Activated CD8-positive, alpha-beta memory T cell treated with anti-CD3 and anti-CD28 coated beads, Interleukin-2, amount 50 U/mL, for 1 hour (primary cell): Measurements from ENCODE around the gene PCBP3.

Experiments
- DNase-seq: peaks from one replicate; pipeline ENCODE4 v3.0.0-alpha.2; 2020; ENCODE audit errors: extremely low read depth

Gene PCBP3

DNA sequence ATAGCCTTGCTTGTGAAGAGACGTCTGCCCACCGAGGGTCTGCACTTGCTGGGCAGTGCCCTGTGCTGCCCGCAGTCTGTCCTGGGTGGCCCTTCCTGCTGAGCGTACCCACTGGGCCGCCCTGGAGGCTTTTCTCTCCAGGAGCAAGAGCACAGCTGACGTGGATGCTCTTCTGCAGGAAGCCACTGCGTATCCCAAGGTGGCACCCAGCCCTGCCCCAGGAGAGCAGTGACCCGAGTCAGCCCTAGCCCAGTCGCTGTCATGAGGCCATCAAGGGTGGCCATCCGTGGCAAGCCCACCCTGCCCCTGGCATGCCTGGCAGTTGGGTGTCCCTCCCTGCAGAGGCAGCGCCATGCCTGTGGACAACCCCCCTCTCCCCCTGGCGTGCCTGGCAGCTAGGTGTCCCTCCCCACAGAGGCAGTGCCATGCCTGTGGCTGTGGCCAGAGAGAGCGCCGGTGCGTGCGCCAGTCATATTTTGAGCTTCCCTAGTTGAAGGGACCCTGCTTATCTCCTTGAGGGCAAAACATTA lies 286.8 kb downstream of the PCBP3 start:
- no peak for DNase-seq

GRCh38 chr21:45930792-45931191 lies 287.3 kb downstream of the PCBP3 start:
- DNase-seq = no peak

GRCh38 chr21:45931397-45931969 lies 288.0 kb downstream of the PCBP3 start:
- no peak for DNase-seq

DNA sequence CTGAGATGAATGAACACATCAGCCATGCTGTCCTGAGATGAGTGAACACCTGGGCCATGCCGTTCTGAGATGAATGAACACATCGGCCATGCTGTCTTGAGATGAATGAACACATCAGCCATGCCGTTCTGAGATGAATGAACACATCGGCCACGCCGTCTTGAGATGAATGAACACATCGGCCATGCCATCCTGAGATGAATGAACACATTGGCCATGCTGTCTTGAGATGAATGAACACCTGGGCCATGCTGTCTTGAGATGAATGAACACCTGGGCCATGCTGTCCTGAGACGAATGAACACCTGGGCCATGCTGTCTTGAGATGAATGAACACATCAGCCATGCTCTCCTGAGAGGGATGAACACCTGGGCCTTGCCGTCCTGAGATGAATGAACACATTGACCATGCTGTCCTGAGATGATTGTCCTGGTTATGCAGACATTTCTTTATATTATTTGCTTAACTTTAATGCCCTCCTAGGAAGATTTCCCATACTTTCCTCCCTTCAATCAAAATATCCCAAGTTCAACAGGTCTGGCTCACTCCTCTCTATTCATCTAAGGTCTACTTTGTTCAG lies 289.5 kb downstream of the PCBP3 start:
- DNase-seq = no peak

- DNase-seq = no peak
Measured at GRCh38 chr21:45934085-45934484, 290.6 kb downstream of the PCBP3 start.

DNA sequence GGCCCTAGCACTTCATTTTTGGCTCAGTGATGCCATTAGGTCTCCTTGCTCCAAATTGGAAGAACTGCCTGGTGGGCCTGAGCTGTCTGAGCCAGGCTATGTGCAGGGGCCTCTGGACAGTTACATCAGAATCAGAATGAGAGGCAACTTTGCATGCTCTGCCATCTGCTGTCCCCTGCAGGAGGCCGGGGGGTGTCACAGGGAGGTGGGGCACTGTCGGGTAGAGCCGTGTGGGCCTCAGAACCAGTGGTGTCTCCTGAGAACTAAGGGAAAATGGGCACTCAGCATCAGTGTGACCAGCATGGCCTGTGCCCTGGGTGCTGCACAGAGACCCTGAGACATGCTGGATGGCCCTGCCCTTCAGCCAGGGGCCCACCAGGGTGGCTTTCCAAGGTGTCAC lies 291.0 kb downstream of the PCBP3 start:
- DNase-seq = no peak

- no peak for DNase-seq
Measured at GRCh38 chr21:45935628-45936027, 292.1 kb downstream of the PCBP3 start.

- DNase-seq = no peak
Measured at GRCh38 chr21:45937721-45938452, 294.4 kb downstream of the PCBP3 start.

GRCh38 chr21:45938453-45938755 lies 294.9 kb downstream of the PCBP3 start:
- DNase-seq = no peak

DNA sequence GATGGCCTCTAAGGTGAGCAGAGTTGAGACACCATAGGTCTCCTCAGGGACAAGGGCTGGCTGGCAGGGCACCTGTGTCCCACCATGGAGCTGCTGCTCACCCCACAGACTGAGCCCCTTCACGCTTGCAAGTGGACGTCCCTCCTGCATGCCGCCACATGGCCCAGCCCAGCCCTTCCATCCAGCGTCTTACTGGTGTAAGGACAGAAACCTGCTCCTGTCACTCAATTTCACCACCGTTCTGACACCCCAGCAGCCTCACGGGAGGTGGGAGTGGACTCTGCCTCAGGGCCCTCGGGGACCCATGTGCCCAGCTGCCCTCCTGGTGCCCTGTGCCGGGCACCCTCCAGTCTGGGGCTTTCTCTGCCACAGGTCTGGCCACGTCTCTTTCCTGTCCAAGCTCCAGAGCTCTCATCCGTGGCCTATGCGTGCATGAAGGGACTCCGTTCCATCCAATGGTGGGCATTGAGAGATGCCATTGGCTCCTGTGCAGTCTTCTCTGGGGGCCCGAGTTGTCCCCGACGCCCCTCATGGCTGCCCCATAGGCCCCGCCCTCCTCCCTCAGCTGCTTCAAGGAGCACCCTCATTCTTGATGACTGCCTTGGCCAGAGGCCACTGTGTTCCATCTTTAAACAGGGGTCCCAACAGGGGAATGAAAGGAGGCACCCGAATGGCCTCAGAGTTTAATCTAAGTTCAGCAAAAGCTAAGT lies 295.4 kb downstream of the PCBP3 start:
- no peak for DNase-seq

- no peak for DNase-seq
Measured at GRCh38 chr21:45939521-45940045, 296.1 kb downstream of the PCBP3 start.

GRCh38 chr21:45940091-45940490 lies 296.6 kb downstream of the PCBP3 start:
- no peak for DNase-seq

- no peak for DNase-seq
Measured at GRCh38 chr21:45940621-45941337, 297.3 kb downstream of the PCBP3 start.

DNA sequence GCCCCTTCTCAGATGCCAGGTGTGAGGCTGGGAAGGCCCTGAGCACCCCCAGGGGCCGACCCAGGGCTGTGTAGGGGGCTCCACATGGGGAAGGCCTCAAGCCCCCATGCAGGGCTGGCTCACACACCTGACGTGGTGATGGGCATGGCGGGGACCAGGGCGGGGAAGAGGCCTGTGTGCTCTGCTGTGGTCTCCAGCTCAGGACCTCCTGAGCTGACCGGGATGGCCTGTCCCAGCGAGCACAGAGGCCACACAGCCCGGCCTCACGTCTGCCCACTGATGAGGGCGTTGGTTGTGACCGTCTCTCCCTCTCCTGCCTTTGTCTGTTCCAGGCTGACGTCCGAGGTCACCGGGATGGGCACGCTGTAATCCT lies 297.8 kb downstream of the PCBP3 start:
- DNase-seq = no peak

DNA sequence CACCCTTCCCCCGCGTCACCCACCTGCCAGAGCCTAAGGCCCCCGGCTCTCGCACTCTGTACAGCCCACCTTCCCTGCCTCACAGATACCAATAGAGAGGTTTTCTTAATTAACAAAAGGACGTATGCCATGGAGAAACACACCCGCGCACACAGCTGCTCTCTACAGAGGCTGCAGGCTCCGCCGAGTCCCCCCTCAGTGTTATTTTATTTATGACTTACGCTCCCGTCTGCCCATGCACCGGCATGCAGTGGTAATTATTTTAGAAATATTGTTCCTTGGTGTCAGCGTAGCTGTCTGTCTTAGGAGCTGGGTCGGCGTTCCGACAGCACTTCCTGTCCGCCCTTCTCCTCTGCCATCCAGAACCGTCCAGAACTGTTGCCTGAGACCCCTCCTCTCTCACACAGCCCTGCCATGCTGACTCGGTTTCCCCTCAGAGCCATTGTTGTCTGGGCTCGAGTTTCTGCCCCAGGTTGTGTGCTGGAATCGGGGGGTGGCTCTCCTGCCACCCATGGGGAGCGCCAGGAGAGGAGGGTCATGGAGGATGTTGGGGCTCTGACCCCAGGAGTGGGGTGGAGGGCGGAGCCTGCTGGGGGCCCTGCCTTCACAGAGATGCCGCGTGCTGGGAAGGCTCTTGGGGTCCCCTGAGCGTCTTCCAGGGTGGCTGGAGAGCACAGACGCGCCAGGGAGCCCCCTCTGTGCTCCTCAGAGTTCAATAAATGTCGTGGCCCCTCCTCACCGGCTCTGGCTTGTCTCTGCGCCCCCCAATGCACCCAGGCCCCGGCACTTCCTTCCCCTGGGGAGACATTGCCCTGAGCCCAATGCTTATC lies 298.4 kb downstream of the PCBP3 start:
- no peak for DNase-seq

DNA sequence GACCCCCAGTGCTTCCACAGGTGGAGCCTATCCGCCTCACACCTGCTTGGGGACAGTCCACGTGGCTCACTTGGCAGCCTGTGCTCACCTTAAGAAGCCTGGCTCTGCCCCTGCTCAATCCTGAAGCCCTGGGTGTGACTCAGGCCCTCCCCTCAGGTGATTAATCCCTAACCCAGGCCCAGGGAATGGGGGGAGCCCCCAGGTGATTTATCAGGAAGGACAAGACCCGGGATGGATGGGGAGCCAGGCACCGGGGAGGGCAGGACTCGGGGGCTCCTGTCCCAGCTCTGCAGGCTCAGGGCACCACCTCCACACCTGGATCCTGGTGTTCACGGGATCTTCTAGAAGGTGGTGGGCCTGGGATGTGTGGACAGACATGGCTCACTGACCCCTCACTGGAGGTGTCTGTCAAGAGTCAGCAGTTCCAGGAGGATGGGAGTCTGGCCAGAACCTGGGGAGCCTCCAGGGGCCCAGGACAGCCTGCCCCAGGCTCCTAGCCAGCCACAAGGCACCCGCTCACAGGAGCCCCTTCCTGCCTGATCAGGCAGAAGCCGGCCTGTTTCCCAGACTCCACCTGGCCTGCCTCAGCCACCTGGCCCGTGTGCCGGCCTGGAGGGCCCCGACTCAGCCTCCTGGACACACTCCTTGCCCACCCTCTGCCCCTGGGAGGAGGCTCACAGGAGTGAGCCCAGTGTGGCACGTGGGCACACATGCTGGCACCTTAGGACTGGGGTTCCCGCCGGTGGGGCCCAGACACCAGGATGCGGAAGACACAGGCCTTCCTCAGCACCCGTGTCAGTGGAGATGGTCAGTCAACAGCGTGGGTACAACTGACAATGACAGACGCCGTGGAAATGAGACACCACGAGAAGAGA lies 299.5 kb downstream of the PCBP3 start:
- DNase-seq = no peak

DNA sequence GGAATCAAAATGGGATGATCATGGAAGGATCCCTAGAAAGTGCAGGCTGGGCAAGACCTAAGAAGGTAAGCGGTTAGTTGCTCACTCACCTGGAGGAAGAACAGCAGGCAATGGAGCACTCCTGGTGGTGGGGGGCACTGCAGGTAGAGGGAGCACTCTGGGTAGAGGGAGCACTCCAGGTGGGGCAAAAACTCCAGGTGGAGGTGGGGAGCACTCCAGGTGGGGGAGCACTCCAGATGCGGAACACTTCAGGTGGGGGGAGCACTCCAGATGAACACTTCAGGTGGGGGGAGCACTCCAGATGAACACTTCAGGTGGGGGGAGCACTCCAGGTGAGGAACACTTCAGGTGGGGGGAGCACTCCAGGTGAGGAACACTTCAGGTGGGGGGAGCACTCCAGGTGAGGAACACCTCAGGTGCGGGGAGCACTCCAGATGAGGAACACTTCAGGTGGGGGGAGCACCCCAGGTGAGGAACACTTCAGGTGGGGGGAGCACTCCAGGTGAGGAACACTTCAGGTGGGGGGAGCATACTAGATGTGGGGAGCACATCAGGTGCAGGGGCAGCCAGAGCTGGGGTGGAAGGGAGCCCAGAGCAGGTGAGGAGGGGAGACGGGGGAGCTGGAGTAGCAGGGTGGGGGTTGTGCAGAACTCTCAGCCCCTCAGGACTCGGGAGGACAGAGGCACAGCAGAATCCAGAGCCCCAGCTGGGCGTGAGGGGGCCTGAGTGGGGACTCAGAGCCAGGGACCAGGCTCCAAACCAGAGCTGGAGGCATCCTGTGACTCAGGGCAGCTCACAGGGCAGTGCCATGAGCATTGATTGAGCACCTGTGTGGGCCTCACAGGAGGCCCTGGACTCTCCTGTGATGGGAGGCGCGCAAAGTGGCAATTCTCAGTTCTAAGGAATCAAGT lies 300.4 kb downstream of the PCBP3 start:
- DNase-seq = no peak

DNA sequence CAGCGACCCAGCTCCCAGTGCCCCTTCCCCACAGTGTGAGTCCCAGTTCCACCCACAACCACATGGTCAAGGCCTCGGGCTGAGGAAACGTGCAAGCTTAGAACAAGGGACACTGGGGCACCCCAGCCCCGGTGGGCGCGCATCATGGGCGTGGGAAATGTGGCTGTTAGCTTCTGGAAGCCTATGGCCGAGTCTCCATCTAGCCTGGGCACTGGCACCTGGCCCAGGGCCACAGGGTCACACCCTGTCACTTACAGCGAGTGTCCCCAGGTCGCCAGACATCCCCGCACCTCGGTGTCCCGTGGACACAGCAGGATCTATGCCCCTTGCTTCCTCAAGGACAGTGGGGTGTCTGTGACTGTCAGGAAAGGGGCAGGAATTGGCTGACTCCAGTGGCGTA lies 301.1 kb downstream of the PCBP3 start:
- no peak for DNase-seq
